Upper lobe of left lung (tissue), 4 donors: ENCODE measurements around the gene TSPAN17.

Source experiments
- EP300 ChIP-seq, 4 donors: sonication (generic); formaldehyde crosslinking; IDR thresholded peaks; one replicate each; pipeline ENCODE4 v1.5.1; 2017; ENCODE audit warnings: antibody characterized with exemption in 4 of 4, control low read depth in 2 of 4
- POLR2A ChIP-seq, 4 donors: fragments of 450-650 bp; IDR thresholded peaks; one replicate each; pipeline ENCODE4 v1.5.1; 2016 to 2017; ENCODE audit warnings: antibody characterized with exemption in 4 of 4, mild to moderate bottlenecking in 2 of 4
- POLR2AphosphoS5 ChIP-seq, 2 donors: sonication (generic); formaldehyde crosslinking; IDR thresholded peaks; one replicate each; pipeline ENCODE4 v1.5.1; 2017; ENCODE audit warnings: antibody characterized with exemption in 2 of 2
- TF ChIP-seq, protein P1 (sequence below), 6 experiments: fragments of 450-650 bp in 4 of 6; fragments of 200-600 bp in 2 of 6; sonication (generic) in 2 of 6; IDR thresholded peaks; one replicate each; pipeline ENCODE4 v1.5.1; 2016 to 2019; ENCODE audit warnings: antibody characterized with exemption in 6 of 6

DNA sequence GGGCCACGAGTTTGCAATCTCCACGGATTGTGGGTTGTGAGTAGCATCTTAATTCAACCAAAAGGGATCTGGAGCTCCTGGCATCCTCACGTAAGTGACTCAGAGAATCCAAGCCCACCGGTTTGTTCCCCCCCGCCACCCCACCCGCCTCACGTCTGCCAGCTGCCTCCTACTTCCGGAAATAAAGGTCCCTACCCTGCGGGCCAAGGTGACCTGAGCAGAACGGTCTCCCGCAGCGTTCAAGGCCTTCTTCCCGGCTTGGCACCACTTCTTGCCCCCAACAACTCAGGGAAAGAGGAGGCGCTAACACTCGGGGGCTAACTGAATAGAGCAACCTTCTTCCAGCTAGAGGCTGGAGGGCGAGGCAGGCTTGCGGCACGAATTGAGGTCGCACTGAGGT, 28.5 kb upstream of the TSPAN17 start:
- TF ChIP-seq, protein P1, sequence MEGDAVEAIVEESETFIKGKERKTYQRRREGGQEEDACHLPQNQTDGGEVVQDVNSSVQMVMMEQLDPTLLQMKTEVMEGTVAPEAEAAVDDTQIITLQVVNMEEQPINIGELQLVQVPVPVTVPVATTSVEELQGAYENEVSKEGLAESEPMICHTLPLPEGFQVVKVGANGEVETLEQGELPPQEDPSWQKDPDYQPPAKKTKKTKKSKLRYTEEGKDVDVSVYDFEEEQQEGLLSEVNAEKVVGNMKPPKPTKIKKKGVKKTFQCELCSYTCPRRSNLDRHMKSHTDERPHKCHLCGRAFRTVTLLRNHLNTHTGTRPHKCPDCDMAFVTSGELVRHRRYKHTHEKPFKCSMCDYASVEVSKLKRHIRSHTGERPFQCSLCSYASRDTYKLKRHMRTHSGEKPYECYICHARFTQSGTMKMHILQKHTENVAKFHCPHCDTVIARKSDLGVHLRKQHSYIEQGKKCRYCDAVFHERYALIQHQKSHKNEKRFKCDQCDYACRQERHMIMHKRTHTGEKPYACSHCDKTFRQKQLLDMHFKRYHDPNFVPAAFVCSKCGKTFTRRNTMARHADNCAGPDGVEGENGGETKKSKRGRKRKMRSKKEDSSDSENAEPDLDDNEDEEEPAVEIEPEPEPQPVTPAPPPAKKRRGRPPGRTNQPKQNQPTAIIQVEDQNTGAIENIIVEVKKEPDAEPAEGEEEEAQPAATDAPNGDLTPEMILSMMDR (IDR thresholded peaks at IDR 0.05), result no peak
- TF ChIP-seq POLR2A (IDR thresholded peaks at IDR 0.05) (no peak), POLR2AphosphoS5 (IDR thresholded peaks at IDR 0.05) (no peak), EP300 (IDR thresholded peaks at IDR 0.05) (no peak)
